ENCODE data around the gene C1orf105.

DNA sequence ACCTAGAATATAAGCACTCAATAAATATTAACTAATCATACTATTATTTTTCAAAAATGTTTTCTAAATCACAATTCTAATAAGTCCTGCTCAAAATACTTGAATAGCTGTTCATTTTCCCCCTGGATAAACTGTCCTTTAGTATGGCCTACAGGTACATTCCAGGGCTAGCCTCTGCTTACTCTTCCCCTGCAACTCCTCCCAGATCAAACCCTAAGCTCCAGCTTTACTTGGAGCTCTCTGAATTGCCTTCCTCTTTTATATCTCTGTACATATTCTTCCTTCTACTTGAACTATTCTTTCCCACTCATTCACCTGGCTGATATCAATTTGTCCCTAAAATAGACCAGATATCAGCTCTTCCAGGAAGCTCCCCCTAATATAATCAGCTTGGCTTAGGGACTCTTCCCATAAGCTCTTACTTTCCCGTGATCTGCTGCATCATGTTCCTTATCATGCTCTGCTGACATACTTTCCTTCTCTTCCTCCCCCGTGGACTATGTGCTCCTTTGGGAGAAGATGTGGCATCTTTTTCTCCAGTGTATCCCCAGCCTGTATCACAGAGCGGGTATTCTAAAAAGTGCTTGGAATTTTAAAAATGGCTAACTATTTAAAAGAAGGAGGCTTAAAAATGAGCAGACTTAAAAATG lies 66.4 kb downstream of the C1orf105 start:
- no peak for TF ChIP-seq FOXP4 (CRISPR knock-in tag; IDR thresholded peaks at IDR 0.05)
- TF ChIP-seq ZNF761 (CRISPR knock-in tag; conservative IDR thresholded peaks at IDR 0.05) = no peak
- no peak for TF ChIP-seq HCFC1 (IDR thresholded peaks at IDR 0.05; ENCODE audit: low read depth, low read length)
- TF ChIP-seq, protein P1, sequence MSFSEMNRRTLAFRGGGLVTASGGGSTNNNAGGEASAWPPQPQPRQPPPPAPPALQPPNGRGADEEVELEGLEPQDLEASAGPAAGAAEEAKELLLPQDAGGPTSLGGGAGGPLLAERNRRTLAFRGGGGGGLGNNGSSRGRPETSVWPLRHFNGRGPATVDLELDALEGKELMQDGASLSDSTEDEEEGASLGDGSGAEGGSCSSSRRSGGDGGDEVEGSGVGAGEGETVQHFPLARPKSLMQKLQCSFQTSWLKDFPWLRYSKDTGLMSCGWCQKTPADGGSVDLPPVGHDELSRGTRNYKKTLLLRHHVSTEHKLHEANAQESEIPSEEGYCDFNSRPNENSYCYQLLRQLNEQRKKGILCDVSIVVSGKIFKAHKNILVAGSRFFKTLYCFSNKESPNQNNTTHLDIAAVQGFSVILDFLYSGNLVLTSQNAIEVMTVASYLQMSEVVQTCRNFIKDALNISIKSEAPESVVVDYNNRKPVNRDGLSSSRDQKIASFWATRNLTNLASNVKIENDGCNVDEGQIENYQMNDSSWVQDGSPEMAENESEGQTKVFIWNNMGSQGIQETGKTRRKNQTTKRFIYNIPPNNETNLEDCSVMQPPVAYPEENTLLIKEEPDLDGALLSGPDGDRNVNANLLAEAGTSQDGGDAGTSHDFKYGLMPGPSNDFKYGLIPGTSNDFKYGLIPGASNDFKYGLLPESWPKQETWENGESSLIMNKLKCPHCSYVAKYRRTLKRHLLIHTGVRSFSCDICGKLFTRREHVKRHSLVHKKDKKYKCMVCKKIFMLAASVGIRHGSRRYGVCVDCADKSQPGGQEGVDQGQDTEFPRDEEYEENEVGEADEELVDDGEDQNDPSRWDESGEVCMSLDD (CRISPR knock-in tag; IDR thresholded peaks at IDR 0.05; ENCODE audit: borderline replicate concordance) = no peak
- no peak for TF ChIP-seq ZNF546 (CRISPR knock-in tag; conservative IDR thresholded peaks at IDR 0.05)
- TF ChIP-seq, protein P2, sequence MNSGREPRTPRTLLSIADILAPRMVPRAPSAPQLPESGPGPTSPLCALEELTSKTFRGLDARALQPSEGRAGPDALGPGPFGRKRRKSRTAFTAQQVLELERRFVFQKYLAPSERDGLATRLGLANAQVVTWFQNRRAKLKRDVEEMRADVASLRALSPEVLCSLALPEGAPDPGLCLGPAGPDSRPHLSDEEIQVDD (CRISPR knock-in tag; IDR thresholded peaks at IDR 0.05; ENCODE audit: borderline replicate concordance) = no peak
- no peak for TF ChIP-seq ZNF274 (CRISPR knock-in tag; IDR thresholded peaks at IDR 0.05)
- no peak for TF ChIP-seq ZNF552 (CRISPR knock-in tag; IDR thresholded peaks at IDR 0.05; ENCODE audit: borderline replicate concordance)
- TF ChIP-seq ZNF580 (CRISPR knock-in tag; IDR thresholded peaks at IDR 0.05; ENCODE audit: borderline replicate concordance, low read depth) = no peak
- no peak for TF ChIP-seq NFIC (IDR thresholded peaks at IDR 0.05; ENCODE audit: low read length)

Data from HepG2 (cell line).